Measurements from ENCODE around the gene CAP2. TPM values are rescaled to one million over a fixed set of nuclear protein-coding genes. Genes with fewer than 3 reads are reported as not detected.

CAP2 gene
- total and polyA plus RNA-seq, 2 experiments from 2014 or later, result 4.8 to 22.5 TPM

- H3K27ac ChIP-seq, result no peak overlapping the region
- WGBS, 2 experiments (ENCODE audit: low coverage in 1 of 2, low lambda C conversion rate in 2 of 2, missing lambda C conversion rate in 2 of 2), result 89 to 91% methylated on average over 5 of the region's 5 CpGs
- TF ChIP-seq EZH2phosphoT487 (IDR thresholded peaks at IDR 0.05; ENCODE audit: insufficient read depth, low read depth), result no peak
- no peak for TF ChIP-seq EZH2 (IDR thresholded peaks at IDR 0.05; ENCODE audit: insufficient read depth, poor library complexity, severe bottlenecking)
Measured at GRCh38 chr6:17505767-17506280, 112.4 kb downstream of the CAP2 start.

GRCh38 chr6:17506531-17506930 is 113.1 kb downstream of the CAP2 start:
- Histone ChIP-seq H3K4me3 (no peak overlapping the region), H3K9me2 (ENCODE audit: insufficient read depth) (no peaks in the 10 kb centered on the region), H3K36me3 (ENCODE audit: low read depth) (no peaks in the 10 kb centered on the region), H3K27ac (no peak overlapping the region), H3F3A (ENCODE audit: insufficient read depth) (peaks cover 4% of the 10 kb centered on the region; the same call in 1 of the 2 replicates), H3K4me2 (ENCODE audit: unreplicated experiment) (no peak overlapping the region), H2AFZ (no peak overlapping the region), H3K9ac (no peak overlapping the region), H3K9me3 (ENCODE audit: low read depth) (no peaks in the 10 kb centered on the region), H4K20me1 (ENCODE audit: insufficient read depth) (no peaks in the 10 kb centered on the region), H3K79me2 (ENCODE audit: insufficient read depth) (no peaks in the 10 kb centered on the region), H3K27me3 (replicated peaks; ENCODE audit: insufficient read depth) (no peaks in the 10 kb centered on the region), H3K4me1 (ENCODE audit: insufficient read depth) (peaks cover 7% of the 10 kb centered on the region; the same call in 1 of the 2 replicates)
- TF ChIP-seq EZH2 (IDR thresholded peaks at IDR 0.05; ENCODE audit: insufficient read depth, poor library complexity, severe bottlenecking) (no peak), EZH2phosphoT487 (IDR thresholded peaks at IDR 0.05; ENCODE audit: insufficient read depth, low read depth) (no peak)
- WGBS, 2 experiments (ENCODE audit: low coverage in 1 of 2, low lambda C conversion rate in 2 of 2, missing lambda C conversion rate in 2 of 2), result 97 to 100% methylated on average over 6 of the region's 6 CpGs
- no peak for DNase-seq
- in situ Hi-C loops (cut with MboI), result no loop called here

More at GRCh38 chr6:17505767-17506280, 112.4 kb downstream of the CAP2 start:
- Histone ChIP-seq H3K79me2 (ENCODE audit: insufficient read depth) (no peaks in the 10 kb centered on the region), H3K27me3 (replicated peaks; ENCODE audit: insufficient read depth) (no peaks in the 10 kb centered on the region), H3K4me2 (ENCODE audit: unreplicated experiment) (peak overlapping the region; percentile 21), H3K9ac (no peak overlapping the region), H4K20me1 (ENCODE audit: insufficient read depth) (no peaks in the 10 kb centered on the region), H2AFZ (peak overlapping the region; percentile 69; the same call in 1 of the 2 replicates), H3K4me1 (ENCODE audit: insufficient read depth) (peaks cover 7% of the 10 kb centered on the region; the same call in 1 of the 2 replicates), H3F3A (ENCODE audit: insufficient read depth) (peaks cover 4% of the 10 kb centered on the region; the same call in 1 of the 2 replicates), H3K9me2 (ENCODE audit: insufficient read depth) (no peaks in the 10 kb centered on the region), H3K36me3 (ENCODE audit: low read depth) (no peaks in the 10 kb centered on the region), H3K9me3 (ENCODE audit: low read depth) (no peaks in the 10 kb centered on the region), H3K4me3 (no peak overlapping the region)
- in situ Hi-C loops (cut with MboI), result no loop called here
- DNase-seq, result peak; percentile 69

GRCh38 chr6:17506962-17507361 is 113.6 kb downstream of the CAP2 start:
- H3K79me2 ChIP-seq (ENCODE audit: insufficient read depth), result no peaks in the 10 kb centered on the region
- H3K9me3 ChIP-seq (ENCODE audit: low read depth), result no peaks in the 10 kb centered on the region
- in situ Hi-C loops (cut with MboI), result no loop called here
- no peaks in the 10 kb centered on the region for H3K27me3 ChIP-seq (replicated peaks; ENCODE audit: insufficient read depth)
- H3K4me2 ChIP-seq (ENCODE audit: unreplicated experiment), result no peak overlapping the region
- WGBS, 2 experiments (ENCODE audit: low coverage in 1 of 2, low lambda C conversion rate in 2 of 2, missing lambda C conversion rate in 2 of 2), result 86 to 90% methylated on average over 12 of the region's 12 CpGs
- H2AFZ ChIP-seq, result no peak overlapping the region
- no peak overlapping the region for H3K27ac ChIP-seq
- H3K9me2 ChIP-seq (ENCODE audit: insufficient read depth), result no peaks in the 10 kb centered on the region
- H3K4me1 ChIP-seq (ENCODE audit: insufficient read depth), result peaks cover 7% of the 10 kb centered on the region; the same call in 1 of the 2 replicates
- TF ChIP-seq EZH2 (IDR thresholded peaks at IDR 0.05; ENCODE audit: insufficient read depth, poor library complexity, severe bottlenecking) (no peak), EZH2phosphoT487 (IDR thresholded peaks at IDR 0.05; ENCODE audit: insufficient read depth, low read depth) (no peak)
- H3K36me3 ChIP-seq (ENCODE audit: low read depth), result no peaks in the 10 kb centered on the region
- peaks cover 4% of the 10 kb centered on the region; the same call in 1 of the 2 replicates for H3F3A ChIP-seq (ENCODE audit: insufficient read depth)
- H3K9ac ChIP-seq, result no peak overlapping the region
- H3K4me3 ChIP-seq, result no peak overlapping the region
- no peaks in the 10 kb centered on the region for H4K20me1 ChIP-seq (ENCODE audit: insufficient read depth)
- DNase-seq, result no peak

GRCh38 chr6:17511084-17511483 is 117.7 kb downstream of the CAP2 start:
- H4K20me1 ChIP-seq (ENCODE audit: insufficient read depth), result no peaks in the 10 kb centered on the region
- no peaks in the 10 kb centered on the region for H3K79me2 ChIP-seq (ENCODE audit: insufficient read depth)
- no peak overlapping the region for H2AFZ ChIP-seq
- no peak overlapping the region for H3K27ac ChIP-seq
- H3K9me3 ChIP-seq (ENCODE audit: low read depth), result no peaks in the 10 kb centered on the region
- no peaks in the 10 kb centered on the region for H3K36me3 ChIP-seq (ENCODE audit: low read depth)
- no peak overlapping the region for H3K4me3 ChIP-seq
- TF ChIP-seq EZH2 (IDR thresholded peaks at IDR 0.05; ENCODE audit: insufficient read depth, poor library complexity, severe bottlenecking) (no peak), EZH2phosphoT487 (IDR thresholded peaks at IDR 0.05; ENCODE audit: insufficient read depth, low read depth) (no peak)
- no peak for DNase-seq
- no peaks in the 10 kb centered on the region for H3K27me3 ChIP-seq (replicated peaks; ENCODE audit: insufficient read depth)
- WGBS, 2 experiments (ENCODE audit: low coverage in 1 of 2, low lambda C conversion rate in 2 of 2, missing lambda C conversion rate in 2 of 2), result 96 to 97% methylated on average over 11 of the region's 11 CpGs
- in situ Hi-C loops (cut with MboI), result no loop called here
- H3F3A ChIP-seq (ENCODE audit: insufficient read depth), result no peaks in the 10 kb centered on the region
- H3K4me1 ChIP-seq (ENCODE audit: insufficient read depth), result no peaks in the 10 kb centered on the region
- H3K9me2 ChIP-seq (ENCODE audit: insufficient read depth), result no peaks in the 10 kb centered on the region
- no peak overlapping the region for H3K4me2 ChIP-seq (ENCODE audit: unreplicated experiment)
- H3K9ac ChIP-seq, result no peak overlapping the region

Data from GM23248 (cell line).